NK-92 (cell line): ENCODE results near the gene RFPL1.

Experiments used
- DNase-seq: peaks from one replicate; lab custom pipeline; 2025; ENCODE audit not compliant: unreplicated experiment; lab: John Stamatoyannopoulos, UW

RFPL1 gene

DNA sequence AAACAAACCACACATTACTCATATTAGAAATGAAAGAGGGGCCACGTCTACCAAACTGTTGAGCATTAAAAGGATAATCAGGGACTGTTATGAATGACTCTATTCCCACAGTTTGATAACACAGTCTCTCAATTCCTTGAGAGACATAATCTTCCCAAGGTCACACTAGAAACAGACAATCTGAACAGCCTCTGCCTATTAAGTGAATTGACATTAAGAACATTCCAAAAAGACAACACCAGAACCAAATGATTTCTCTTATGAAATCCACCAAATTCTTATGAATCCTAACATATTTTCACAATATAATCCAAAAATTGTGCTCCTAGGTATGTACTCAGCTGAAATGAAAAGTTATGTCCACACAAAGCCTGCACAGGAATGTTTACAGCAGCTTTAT lies 4.6 kb downstream of the RFPL1 start:
- no peak for DNase-seq

DNA sequence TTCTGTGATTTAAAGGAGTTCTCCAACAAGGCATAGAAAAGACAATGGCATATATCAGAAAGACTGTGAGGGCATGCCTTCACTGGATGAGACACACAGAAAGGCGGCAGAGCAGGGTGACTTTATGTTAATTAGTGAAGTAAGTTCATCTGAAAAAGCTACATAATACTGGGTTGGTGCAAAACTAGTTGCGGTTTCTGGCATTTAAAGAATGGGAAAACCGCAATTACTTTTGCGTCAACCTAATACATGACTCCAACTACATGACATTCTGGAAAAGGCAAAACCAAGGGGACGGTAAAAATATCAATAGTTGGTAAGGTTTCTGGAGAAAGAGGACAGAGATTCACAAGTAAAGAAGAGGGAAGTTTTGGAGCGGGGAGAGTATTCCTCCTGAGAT lies 5.1 kb downstream of the RFPL1 start:
- DNase-seq = no peak

DNA sequence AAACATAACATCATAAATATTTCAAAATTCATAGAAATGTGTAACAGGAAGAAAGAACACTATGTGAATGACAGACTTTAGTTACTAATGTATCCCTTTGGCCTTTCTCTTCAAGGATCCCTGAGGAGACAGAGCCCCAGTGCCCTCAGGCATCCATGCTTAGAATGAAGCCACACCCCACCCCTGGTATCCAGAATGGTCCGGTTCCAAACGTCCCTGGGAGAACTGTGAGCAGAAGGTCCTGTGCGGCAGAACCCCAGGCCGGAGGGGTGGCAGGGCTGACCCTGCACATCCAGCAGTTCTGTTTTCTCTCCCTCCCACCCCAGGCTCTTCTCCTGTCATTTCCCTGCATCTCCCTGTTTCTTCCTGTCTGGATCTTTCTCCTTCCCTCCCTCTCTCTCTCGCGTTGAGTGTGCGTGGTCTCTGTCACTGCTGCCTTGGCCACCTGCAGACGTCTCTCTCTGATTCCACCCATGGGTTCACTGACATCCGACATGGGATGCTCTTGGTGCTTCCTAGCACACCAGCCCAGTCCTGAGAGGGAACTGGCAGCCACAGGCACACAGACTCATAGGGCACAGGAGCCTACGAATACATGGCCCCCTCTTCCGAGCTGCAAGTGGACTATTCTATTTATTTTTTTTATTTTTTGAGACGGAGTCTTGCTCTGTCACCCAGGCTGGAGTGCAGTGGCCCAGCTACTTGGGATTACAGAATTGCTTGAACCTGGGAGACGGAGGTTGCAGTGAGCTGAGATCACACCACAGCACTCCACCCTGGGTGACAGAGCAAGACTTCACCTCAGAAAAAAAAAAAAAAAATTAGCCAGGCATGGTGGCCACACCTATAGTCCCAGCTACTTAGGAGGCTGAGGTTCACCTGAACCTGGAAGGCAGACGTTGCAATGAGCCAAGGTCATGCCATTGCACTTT lies 5.7 kb downstream of the RFPL1 start:
- DNase-seq = no peak

DNA sequence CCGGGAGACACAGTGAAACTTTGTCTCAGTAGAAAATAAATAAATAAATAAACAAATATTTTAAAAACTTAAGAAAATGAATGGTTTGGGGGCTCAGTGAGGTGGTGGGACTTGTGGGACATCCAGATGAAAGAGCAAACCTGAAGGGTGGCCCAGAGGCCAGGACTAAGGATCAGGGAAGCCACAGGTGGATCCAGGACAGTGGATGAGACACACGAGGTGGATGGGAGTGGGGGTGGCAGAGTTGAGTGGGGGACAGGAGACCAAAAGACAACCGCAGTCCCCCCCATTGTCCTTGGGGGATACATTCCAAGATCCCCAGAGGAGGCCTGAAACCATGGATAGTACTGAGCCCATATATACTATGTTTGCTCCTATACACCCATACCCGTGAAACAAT lies 7.1 kb downstream of the RFPL1 start:
- no peak for DNase-seq

DNA sequence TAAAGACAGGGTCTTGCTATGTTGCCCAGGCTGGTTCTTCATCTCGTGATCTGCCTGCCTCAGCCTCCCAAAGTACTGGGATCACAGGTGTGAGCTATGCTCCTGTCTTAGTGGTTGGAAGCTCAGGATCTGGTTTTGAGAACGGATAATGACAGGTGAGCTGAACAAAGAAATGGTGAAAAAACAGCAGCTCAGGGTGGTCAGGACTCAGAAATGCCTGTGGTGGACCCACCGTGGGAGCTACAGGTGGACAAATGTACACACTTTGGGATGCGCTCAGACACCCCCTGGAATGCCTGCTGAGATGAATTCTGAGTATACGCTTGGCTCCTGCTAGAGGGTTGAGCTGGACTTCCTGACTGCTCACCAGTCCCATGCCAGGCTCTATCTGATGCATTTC lies 9.5 kb downstream of the RFPL1 start:
- no peak for DNase-seq

DNA sequence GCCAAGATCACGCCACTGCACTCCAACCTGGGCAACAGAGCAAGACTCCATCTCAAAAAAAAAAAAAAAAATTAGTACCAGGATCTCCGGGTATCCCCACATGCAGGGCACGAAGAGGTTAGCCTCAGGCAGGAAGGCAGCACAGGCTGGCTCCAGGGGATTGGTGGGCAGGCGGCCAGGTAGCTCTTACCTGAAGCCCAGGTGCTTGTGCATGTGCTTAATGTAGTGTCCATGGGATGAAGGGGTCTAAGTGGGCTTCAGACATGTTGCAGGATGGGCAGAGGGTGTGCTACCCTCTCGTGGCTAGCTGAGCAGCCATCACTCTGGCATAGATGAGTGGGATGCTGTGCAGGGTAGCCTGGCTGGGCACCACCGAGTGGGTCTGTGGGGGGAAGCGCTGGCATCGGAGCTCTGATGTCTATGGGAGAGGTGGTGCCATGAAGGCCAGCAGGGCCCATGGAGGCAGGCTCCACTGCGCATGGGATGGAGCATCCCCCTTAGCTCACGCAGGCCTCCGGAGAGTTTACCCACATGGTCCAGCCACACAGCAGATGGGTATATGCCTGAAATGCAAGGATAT lies 11.0 kb downstream of the RFPL1 start:
- no peak for DNase-seq

DNA sequence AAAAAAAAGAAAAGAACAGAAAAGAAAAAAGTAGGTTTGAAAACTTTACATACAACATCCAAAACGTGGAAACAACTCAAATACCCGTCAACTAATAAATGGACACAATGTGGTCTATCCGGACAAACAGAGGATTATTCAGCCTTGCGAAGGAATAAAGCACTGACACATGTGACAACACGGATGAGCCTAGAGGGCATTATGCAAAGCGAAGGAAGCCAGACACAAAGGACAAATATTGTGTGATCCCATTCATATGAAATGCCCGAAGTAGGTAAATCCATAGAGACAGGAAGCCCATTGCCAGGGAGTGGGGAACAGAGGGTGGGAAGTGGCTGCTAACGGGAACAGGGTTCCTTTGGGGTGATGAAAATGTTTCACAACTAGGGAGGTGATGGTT lies 11.8 kb downstream of the RFPL1 start:
- no peak for DNase-seq

DNA sequence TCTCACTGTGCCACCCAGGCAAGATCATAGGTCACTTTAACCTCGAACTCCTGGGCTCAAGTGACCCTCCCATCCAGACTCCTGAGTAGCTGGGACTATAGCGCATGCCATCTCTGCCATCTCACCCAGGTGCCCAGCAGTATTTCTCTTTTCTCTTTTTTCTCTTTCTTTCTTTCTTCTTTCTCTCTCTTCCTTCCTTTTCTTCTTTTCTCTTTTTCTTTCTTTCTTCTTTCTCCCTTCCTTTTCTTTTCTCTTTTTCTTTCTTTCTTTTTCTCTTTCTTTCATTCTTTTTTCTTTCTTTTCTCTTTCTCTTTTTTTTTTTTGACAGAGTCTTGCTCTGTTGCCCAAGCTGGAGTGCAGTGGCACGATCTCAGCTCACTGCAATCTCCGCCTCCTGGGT lies 13.5 kb downstream of the RFPL1 start:
- DNase-seq = no peak

DNA sequence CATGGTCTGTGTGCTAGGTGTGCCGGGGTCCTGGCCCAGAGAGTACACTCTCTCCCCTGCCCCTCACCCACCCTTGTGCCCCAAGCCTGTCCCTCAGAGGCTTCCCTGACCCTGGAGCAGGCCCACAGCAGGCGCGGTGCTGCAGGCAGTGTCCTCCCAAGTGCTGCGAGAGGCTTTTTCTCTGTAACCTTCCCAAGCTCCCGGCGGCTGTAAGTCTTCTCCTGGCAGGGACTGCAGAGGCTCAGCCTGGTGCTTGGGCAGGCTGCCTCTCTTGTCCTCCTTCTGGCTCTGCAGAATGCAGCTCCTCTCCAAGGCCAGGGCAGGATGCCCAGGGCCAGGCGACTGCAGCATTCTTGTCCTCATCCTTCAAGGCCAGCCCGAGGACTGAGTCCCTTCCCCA lies 15.9 kb downstream of the RFPL1 start:
- no peak for DNase-seq

DNA sequence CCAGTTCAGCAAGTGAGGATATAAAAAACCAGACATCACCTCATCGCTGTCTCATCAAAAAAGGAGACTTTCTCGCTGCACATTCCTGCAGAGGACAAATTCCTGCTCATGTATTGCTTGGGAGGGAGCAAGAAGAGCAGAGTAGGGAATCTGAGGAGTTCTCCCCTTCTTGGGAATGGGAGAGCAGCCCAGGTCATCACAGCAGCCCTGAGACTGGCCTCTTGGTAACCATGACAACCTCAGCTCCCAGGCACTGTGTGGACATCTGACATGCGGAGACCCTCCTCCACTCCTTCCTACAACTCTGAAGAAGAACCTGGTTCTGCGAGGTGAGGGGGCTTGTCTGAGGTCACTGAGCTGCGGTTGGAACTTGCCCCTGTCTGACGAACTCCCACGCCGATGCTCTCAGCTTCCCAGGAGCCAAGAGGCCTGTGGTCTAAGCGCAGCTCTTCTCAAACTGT lies 17.9 kb downstream of the RFPL1 start:
- DNase-seq = no peak

DNA sequence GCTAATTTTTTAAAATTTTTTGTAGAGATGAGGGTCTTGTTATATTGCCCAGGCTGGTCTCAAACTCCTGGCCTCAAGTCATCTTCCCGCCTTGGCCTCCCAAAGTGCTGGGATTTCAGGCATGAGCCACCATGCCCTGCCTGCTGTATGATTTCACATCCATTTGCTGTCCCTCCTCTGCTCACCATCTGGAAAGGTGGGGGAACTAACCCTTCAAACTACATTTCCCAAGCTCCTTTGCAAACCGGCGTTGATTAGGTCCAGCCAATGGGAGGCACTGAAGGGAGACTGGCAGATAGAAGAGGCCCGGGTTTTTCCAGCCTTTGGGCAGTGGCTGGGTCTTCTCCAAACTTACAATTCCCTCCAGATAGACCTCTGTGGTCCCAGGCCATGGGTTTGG lies 19.3 kb downstream of the RFPL1 start:
- DNase-seq = no peak

DNA sequence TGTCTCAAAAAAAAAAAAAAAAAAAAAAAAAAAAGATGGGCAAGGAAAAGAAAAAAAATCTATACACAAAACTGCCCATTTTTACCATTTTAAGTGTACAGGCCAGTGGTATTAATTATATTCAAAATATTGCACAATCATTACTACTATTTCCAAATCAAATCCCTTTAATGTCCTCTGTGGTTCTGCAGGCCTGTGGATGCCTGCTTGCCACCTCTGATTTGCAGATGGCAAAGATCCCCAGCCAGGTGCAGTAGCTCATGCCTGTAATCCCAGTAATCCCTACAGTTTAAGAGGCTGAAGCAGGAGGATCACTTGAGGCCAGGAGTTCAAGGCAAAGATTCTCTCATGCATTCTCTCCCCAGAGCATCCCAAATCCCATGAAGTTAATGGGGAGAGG lies 20.2 kb downstream of the RFPL1 start:
- no peak for DNase-seq

DNA sequence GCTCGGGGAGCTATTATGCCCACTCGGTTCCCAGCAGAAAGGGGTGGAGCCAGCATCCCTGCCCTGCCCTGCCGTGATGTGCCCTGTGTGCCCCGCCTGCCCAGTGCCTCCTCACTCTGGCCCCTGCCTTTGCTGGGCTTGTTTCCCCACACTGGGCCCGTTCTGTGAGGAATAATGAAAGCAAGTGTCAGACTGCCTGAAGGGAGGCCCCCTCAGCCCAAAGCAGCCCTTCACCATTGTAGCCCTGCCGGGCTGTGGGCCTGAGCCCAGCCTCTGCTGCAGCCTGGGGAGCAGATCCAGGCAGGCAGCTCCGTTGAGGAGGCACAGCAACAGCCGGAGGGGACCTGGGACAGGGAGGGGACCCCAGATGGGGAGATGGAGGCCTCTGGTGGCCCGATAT lies 21.4 kb downstream of the RFPL1 start:
- no peak for DNase-seq

DNA sequence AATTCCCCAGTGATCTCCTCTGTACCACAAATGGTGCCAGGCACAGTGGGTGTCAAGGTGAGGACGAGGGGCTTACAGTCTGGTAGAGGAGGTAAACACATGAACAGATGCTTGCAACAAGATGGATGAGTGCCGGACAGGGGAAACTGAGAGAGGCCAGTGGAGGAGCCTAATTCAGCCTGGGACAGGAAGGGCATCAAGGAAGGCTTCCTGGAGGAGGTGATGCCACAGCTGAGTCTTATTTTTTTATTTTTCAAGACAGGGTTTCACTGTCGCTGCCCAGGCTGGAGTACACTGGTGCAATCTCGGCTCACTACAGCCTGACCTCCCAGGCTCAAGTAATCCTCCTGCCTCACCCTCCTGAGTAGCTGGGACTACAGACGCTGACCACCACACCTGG lies 22.9 kb downstream of the RFPL1 start:
- DNase-seq = no peak

DNA sequence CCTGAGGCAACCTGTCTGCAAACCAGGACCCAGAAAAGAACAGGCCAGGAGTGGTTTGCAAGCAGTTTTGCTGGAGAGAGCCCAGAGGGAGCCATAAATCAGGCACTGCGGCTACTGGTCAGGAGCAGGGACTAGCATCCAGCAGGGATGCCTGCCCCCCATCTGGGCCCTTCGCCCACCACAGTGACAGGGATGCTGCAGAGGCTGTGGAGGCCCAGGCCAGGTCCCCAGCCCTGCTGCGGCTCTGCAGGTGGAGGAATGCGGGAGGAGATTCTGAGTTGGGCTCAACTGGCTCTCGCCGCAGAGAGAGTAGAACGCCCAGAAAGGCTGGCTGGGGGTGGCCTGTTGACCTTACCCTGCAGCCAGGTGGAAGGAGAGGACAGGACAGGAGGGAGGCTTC lies 25.2 kb downstream of the RFPL1 start:
- DNase-seq = no peak

DNA sequence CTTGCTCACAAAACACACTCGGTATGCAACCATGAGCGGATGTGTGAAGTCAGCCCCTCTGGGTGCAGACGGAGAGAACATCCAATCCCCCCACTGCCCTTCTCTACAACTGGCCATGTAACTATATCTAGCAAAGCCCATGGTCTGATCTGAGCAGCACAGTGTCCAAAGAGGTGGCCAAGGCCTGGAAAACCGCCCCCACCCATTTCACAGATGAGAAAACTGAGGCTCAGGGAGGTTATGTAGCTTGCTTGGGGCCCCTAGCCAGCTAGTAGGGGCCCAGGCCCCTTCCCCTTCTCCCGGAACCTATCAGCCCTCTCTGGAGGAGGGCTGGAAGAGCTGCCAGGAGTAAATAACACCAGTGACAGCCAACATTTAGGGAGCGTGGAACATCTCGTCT lies 26.2 kb downstream of the RFPL1 start:
- DNase-seq = no peak

DNA sequence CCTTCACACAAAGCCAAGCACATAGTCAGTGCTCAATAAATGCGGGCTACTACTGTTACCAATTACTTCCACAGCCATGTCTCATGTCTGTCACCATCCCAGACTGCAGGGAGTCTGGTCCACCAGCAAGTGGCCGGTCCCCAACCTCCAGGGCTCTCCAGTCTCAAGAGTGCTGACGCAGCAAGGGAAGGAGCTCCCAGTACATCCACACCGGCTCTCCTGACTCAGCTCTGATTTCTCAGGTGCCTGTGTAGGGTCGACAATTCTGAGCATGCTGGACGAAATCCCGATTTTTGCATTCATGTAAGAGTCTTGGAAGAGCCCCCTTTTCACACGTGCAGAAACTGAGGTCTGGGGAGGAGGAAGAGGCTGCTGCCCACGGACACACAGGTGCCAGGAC lies 31.4 kb downstream of the RFPL1 start:
- DNase-seq = no peak

DNA sequence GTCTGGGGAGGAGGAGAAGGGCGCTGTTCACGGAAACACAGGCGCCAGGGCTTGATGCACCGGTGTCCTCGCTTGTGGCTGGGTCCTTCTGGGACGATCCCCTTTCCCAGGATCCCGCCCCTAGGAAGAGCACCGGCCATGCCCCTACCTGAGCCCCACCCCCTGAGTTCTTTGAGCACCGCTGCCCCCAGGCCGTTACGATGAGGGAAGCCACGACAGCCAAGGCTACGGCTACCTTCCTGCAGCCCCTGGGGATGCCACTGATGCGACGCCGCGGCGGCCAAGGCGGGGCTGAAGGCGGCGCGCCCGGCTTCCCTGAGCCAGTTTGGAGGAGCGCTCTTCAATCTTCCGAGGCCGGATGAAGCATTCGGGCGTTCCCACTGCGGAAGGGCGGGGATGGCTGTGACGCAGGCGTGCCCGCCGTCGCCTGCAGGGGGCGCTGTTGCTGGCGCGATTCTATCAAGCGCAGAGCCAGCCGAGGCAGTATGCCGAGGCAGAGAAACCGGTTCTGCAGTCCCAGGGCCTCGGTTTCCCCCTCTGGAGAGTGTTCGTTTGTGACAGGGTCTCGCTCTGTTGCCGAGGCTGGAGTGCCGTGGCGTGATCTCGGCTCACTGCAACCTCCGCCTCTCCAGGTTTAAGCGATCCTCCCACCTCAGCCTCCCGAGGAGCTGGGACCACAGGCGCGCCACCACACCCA lies 31.9 kb downstream of the RFPL1 start:
- DNase-seq = no peak

DNA sequence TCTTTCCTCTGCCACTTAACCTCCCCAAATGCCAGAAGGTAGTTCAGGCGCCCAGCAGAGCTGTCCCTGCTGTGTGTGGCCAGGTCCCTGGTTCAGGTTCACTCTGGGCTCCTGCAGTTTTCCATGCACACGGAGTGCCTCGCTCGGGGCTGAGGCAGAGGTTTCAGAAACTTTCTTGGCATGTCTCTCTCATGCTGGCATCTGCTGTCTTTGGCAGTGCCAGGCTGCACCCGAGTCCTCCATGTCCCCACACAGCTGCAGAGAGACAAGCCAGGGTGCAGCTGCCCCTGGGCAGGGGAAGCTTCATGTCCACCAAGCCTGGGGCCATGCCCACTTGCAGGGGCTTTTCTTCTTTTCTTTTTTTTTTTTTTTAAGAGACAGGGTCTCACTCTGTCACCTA lies 34.6 kb downstream of the RFPL1 start:
- no peak for DNase-seq

DNA sequence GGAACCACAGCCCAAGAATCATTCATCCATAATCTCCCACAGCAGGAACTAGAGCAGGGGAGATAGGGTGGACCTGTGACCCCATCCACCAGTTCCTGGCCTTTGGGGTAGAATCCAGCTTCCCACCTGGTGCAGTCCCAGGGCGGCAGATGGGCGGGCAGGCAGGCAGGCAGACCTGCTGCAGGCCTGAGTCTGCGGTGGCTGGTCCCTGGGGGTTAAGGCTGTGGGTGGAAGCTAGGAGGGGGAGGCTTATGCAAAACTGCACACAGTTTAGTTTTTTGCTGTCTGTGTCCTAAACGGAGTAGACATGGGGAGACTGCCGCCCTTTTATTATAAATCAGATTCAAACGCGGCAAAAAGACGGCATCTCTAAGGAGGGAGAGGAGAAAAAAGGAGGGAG lies 37.2 kb downstream of the RFPL1 start:
- no peak for DNase-seq

DNA sequence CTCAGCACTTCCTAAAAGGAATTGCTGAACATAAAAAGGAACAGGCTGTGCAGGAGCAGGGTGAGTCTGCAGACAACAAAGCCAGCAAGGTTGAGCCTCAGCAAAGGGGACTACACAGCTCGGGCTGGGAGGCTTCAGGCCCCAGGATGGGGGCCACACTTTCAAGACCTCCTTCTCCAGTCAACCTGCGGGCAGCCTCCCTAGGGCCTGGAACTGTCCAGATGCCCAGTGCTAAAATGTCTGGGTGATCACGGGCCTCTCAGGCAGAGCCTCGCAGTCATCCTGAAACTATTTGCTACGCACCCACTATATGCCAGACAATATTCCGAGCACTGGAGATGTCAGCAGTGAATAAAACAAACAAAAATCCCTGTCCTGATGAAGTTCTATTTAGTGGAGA lies 37.7 kb downstream of the RFPL1 start:
- no peak for DNase-seq

DNA sequence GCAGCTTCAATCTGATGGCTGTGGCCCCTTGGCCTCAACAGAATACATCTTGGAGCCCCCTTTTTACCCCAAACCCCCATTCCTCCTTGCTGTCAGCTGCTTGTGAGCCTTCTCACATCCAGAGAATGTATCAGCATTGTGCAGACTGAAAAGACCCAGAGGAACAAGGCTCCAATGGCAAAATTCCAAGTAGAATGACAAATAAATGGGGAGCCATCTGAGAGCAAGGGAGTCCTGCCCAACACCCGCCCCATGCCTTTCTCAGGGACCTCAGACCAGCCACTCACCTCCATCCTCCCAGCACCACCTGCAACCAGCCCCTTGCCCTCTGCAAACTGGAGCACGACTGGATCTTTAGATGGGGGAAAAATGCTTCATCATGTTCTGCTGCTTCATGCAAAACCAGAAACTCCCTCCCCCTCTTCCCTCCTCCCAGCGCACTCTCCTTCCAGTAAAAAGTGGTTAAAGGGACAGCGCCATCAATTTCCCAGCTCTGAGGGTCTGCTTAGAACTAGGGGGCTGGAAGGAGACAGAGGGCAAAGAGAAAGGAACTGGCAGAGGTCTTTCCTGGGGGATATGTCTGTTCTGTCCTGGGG lies 39.4 kb downstream of the RFPL1 start:
- DNase-seq = no peak
